GM21576 (cell line): Measurements from ENCODE around the gene SIRPA.
"Not testable (repeated sequence)": the region's sequence is repeated elsewhere in the genome, so short reads cannot be mapped to it uniquely, and the experiment has no call there.

ENCODE experiments used
- ATAC-seq: cut with Tn5 transposase; IDR thresholded peaks from one replicate; pipeline ENCODE4 v1.9.1; 2021; ENCODE audit warnings: mild to moderate bottlenecking, moderate library complexity; ENCODE audit not compliant: unreplicated experiment

SIRPA gene

GRCh38 chr20:1905693-1906092 lies 10.5 kb downstream of the SIRPA start:
- ATAC-seq, result no peak

DNA sequence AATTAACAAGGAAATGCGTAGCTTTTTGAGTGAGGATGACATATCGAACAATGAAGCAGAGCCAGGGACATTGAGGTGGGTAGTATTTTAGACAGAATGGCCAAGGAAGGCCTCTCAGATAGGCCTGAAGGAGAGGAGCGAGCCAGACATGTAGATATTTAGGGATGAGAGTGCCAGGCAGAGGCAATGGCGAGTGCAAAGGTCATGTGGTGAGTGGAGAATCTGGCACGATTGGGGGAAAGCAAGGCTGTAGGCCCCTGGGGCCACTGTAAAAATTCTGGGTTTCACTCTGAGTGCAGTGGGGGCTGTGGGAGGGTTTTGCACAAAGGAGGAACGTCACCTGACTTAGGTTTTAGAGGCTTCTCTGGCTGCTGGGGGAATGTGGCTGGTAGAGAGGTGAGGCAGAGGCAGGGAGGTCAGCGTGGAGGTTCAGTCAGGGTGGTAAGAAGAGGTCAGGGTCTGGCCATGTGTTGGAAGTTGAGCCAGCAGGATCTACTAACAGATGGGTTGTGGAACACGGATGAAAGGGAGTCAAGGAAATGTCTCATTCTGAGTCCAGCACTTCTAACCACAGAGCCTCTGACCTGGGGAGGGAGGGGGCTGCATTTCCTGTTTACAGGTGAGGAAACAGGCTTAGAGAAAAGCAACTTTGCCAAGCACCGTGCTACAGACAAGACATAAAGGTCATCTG lies 11.3 kb downstream of the SIRPA start:
- no peak for ATAC-seq

DNA sequence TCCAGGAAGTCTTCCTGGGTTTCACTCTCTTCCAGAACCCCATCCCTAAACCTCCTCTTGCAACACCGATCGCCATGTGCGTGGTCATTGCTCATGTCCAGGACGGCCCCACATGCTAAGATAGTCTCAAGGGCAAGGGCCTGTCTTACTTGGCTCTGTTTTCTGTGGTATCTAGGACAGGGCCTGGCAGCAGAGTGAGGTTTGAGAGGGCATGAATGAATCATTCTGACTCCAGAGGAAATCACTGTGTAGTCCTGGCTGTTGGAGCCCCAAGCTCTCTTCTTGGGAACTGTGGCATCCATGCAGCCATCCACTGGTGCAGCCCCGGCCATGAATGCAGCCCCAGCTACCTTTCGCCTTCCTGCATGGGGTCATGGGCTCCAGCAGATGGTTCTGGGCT lies 12.4 kb downstream of the SIRPA start:
- ATAC-seq, result no peak

GRCh38 chr20:1908191-1908590 lies 13.0 kb downstream of the SIRPA start:
- no peak for ATAC-seq

DNA sequence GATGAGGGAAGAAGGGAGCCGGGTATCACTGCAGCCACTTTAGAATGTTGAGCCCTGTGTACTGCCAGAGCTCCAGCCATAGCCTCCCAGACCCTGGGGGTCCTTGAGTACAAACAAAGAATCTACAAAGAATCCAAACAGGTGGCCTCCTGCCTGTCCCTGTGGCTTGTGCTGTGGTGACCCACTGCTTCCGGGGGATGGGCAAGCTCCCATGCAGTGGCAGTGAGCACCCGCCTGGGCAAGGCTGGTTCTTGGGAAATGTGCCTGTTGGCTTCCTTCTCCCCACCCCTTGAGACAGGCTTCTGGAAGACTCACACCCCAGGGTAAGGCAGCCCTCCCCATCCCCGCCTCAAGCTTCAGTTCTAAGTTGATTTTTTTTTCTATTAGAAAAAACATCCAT lies 13.9 kb downstream of the SIRPA start:
- no peak for ATAC-seq

- no peak for ATAC-seq
Measured at GRCh38 chr20:1911536-1911935, 16.3 kb downstream of the SIRPA start.

GRCh38 chr20:1912053-1912452 lies 16.8 kb downstream of the SIRPA start:
- ATAC-seq, result no peak

GRCh38 chr20:1912646-1913045 lies 17.4 kb downstream of the SIRPA start:
- no peak for ATAC-seq

DNA sequence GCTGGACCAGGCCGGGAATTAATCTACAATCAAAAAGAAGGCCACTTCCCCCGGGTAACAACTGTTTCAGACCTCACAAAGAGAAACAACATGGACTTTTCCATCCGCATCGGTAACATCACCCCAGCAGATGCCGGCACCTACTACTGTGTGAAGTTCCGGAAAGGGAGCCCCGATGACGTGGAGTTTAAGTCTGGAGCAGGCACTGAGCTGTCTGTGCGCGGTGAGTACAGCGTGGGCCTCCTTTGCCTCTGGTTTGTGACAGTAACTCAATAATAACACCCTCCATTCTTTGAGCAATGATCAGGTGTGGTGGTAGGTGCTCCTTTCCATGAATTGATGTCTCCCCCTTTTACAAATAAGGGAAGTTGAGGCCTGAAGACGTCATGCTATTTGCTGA lies 20.0 kb downstream of the SIRPA start:
- ATAC-seq, result not testable (repeated sequence)

GRCh38 chr20:1915725-1916124 lies 20.5 kb downstream of the SIRPA start:
- no peak for ATAC-seq

- ATAC-seq, result no peak
Measured at GRCh38 chr20:1917786-1918185, 22.6 kb downstream of the SIRPA start.

DNA sequence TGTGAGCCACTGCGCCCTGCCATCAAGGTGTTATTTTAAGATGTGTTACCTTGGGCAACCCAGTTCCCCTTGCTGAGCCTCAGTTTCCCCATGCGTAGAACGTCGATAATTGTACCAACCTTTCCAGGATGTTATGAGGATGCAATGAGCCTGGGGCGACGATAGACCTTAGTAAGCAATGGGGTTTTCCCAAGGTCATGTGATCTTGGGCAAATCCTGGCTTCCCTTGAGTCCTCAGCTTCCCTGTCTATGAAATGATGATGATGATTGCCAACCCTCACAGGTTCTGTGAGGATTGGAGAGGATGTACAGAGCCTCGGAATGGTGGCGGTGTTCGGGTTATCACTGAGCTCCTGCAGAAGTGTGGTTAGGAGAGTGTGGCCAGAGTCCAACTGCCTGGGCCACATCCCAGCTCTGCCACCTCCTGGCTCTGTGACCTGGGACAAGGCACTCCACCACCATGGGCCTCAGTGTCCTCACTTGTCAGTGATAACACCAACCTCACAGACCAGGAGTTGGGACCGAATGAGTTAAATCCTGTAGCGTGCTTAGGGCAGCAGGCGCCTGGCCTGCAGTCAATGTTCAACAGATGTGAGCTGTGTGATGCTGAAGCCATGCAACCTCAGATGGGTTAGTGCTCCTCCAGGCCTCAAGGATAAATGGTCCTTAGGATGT lies 23.4 kb downstream of the SIRPA start:
- no peak for ATAC-seq

DNA sequence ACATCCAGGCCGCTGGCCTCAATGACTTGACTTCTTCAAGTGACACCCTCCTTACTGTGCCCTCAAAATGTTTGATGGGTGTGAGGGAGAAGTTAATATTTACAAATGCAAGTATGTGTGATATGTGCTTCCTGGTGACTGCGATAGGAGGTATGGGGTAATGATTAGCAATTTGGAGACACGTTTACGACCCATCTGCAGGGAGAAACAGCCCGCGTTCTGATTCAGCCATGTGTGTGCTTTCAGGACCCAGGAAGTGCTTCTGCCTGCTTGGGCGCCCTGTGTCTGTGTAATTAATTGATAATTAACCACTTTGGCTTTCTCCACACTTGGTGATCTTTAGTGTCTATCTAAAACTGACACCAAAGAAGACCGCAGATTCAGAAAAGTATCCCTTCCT lies 25.0 kb downstream of the SIRPA start:
- ATAC-seq, result no peak

DNA sequence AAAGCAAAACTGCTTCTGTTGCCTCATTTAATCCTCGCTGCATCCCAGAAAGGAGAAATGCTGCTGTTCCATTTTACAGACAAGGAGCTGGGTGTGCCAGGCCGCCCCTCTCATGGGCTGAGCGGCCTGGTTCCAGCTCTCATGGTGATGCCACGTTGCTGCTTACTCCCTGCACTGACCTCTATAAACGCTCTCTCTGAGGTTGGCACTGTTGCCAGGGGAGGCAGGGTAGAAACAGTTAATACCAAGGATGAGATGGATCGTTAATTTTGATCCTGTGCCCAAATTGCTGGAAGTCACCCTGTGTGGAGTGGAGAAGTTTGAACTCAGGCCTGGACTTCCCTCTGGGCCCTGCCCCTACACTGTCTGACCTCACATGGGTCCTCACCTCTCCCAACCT lies 25.6 kb downstream of the SIRPA start:
- no peak for ATAC-seq

GRCh38 chr20:1921985-1922384 lies 26.8 kb downstream of the SIRPA start:
- not testable (repeated sequence) for ATAC-seq

DNA sequence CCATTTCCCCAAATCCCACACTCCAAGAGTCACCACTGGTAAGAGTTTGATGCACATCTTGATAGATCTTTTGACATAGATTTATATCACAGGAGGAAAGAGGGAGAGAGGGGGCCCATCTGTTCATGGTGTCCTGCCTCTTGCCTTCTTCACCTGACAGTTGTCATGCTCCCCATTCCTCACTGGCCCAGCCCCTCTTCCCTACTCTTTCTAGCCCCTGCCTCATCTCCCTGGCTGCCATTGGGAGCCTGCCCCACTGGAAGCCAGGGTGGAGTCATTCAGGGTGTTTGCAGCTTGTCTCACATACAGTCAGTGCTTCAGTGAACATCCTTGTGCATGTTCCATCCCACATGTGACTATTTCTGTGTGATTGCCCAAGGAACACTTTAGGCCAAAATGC lies 27.6 kb downstream of the SIRPA start:
- ATAC-seq, result no peak

DNA sequence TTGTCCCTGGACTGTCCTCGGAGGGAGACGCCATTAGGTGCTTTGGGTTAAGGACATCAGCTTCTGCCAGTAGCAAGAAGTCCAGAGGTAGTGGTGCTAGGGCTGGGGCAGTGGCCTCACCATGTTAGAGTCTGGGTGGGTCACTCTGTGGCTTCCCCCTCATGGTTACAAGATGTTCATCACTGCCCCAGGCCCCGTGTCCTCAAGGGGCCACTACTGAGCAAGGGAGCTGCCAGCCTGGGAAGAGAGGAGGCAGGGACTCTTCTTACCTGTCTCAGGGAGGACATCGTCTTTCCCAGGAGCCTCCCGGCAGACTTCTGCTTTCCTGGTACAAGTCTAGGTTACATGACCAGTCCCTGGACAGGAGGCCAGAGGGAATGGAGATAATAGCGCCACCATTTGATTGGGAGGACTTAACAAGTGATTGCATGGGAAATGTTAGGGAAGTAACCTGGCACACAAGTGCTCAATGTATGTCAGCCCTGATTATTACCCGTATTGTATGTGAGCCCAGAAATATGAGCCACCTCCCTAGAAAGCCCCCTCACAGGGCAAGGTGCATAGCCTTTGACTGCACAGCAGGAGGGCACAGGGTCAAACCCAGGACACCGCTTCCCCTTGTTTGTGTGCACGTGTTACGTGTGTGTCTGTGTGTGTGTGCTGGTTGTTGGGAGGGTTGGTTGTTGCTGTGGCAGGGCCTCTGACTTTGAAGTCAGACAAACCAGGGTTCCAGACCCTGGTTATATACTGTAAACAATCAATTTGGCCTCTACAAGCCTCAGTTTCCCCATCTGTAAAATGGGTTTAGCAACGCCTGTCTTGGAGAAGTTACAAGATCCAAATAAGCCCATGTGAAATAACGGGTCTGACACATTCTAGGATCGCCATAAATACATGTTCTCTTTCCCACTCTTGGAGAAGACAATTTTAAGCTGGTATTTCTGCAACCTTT lies 30.0 kb downstream of the SIRPA start:
- no peak for ATAC-seq

DNA sequence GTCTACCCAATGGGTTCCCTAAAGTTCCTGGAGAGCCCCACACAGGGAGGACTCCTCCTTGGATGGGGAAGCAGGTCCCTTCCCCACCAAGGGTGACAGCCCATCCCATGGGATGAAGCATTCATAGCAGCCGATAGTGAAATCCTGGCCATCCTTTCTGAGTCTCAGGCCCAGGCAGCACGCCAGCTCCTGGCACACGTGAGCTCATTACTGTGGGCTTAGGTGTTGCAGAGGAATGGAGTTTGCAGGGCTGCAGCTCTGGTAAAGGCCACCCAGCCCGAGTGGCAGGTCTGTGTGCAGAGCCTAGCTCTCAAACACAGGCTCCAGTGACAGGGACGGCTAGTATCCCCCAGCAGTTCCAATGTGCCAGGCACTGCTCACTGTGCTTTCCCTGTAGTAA lies 31.0 kb downstream of the SIRPA start:
- no peak for ATAC-seq

- ATAC-seq, result no peak
Measured at GRCh38 chr20:1927217-1927616, 32.0 kb downstream of the SIRPA start.

GRCh38 chr20:1928154-1928553 lies 32.9 kb downstream of the SIRPA start:
- ATAC-seq, result no peak

DNA sequence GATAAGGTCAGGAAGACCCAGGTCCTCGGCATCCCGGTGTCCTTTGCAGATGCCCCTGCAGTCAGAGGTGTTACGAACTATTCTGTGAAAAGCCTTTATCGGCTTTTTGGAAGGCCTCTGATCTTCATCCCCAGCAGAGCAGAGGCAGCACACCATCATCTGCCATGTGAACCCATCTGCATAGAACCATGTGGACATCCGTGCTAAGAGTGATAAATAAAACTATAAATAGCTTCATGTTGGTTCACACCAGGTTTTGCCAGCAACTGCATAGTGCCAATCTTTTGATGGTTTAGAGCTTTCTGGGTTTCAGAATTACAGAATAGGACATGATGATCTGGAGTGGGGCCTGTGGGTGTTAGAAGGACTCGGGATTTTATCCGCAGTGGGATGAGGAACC lies 33.6 kb downstream of the SIRPA start:
- no peak for ATAC-seq

DNA sequence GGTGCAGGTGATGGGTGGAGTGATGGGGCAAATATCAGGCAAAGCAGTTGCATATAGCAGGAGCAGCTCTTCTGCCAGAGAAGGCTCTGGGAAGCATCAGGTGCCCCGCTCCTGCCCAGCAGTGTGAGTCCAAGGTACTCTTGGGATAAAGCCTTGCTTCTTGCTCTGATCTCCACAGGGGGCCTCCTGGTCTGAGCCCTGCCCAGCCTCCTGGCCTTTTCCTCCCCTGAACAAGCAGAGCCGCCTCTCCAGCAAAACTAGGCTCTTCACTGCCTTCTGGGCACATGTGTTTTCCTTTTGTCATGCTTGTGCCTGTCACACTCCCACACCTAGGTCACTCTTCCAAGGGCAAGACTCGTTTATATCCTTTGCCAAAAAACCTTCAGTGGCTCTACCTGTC lies 34.3 kb downstream of the SIRPA start:
- no peak for ATAC-seq
